Stimulated activated CD4-positive, alpha-beta T cell treated with anti-CD3 and anti-CD28 coated beads, Interleukin-15, amount 100 ng/mL, for 24 hours (primary cell): ENCODE measurements around the gene KRTAP10-6.
"Not testable (repeated sequence)": the region's sequence is repeated elsewhere in the genome, so short reads cannot be mapped to it uniquely, and the experiment has no call there.

Source experiments
- DNase-seq: peaks from one replicate; pipeline ENCODE4 v3.0.0-alpha.2; 2020

Gene KRTAP10-6

GRCh38 chr21:44617071-44617501 lies 24.8 kb upstream of the KRTAP10-6 start:
- no peak for DNase-seq

DNA sequence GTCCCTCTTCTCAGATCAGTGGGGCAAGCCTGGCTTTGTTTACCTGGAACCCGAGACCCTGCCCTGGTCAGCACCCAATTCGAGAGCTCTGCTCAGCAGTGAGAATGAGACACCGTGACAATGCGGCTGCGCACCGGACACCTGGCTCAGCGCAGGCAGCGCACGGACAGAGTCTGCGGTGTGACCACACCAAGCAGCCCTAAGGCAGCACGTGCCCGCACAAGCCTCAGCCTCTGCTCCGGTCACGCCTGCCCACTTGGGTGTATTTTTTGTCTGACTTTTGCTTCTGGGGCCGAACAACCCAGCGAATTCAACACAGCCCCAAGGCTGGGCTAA lies 24.3 kb upstream of the KRTAP10-6 start:
- DNase-seq, result no peak

GRCh38 chr21:44615911-44616590 lies 23.7 kb upstream of the KRTAP10-6 start:
- DNase-seq, result no peak

DNA sequence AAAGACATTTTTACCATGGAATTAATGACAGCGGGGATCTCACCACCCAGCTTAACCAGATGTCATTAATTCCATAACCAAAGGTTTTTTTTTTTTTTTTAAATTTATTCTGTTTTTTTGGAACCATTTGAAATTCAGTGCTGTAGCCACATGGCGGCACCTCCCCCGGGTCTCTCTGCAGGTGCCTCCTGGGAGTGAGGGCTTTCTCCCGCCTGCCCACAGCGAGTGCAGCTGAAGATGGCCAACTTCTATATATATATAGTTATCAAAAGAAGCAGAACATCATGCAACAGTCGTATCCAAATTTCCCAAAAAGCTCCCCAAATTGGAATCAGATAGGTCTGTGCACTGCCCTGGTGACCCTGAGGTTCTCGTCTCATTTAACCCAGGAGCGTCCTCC lies 23.2 kb upstream of the KRTAP10-6 start:
- DNase-seq, result no peak

GRCh38 chr21:44614961-44615391 lies 22.7 kb upstream of the KRTAP10-6 start:
- no peak for DNase-seq

DNA sequence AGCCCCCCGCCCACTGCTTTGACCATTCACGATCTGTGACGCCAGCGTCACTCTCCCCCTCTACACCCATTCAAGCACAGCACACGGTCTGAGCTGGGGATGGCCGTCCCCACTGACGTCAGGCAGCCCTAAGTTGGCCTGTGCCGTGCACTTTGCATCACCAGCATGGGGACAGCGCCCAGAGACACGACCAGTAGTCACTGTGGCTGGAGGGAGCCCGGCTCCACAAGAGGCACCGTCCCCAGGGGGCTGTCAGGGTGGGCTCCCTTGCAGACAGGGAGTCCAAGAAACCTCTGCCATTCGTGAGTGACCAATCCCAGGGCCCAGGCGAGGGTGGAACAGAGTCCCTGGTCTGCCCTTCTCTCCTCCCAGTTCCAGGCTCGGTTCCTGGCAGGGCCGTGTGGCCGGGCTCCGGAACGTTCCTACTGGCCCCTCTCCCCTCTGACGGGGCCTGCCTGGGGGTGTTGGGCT lies 21.9 kb upstream of the KRTAP10-6 start:
- DNase-seq, result no peak

- no peak for DNase-seq
Observed at GRCh38 chr21:44613386-44614155, 21.3 kb upstream of the KRTAP10-6 start.

DNA sequence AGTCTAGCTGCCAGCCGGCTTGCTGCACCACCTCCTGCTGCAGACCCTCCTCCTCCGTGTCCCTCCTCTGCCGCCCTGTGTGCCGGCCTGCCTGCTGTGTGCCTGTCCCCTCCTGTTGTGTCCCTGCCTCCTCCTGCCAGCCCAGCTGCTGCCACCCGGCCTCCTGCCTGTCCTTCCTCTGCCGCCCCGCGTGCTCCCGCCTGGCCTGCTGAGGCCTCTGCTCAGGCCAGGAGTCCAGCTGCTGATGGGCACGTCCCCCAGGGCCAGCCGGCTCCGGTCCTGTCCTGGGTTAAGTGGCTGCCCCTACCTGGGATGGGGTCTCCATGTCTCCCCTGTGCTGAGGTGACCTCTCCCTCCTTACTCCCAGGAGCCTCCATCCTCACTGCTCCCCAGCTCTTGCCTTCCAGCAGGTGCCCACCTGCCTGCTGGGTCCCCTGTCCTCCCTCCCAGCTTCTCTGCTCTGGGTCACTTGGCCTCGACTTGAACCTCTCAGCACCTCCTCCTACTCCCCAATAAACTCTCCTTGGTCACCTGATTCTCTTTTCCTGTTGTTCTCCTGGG lies 20.4 kb upstream of the KRTAP10-6 start:
- DNase-seq, result no peak

GRCh38 chr21:44612029-44612486 lies 19.8 kb upstream of the KRTAP10-6 start, which contains the start of gene KRTAP10-8:
KRTAP10-8 (plus strand) TSS chr21:44612079; CDS start chr21:44612101, 22 bp downstream.
- DNase-seq, result no peak

GRCh38 chr21:44611551-44611950 lies 19.2 kb upstream of the KRTAP10-6 start:
- no peak for DNase-seq

- DNase-seq, result not testable (repeated sequence)
Observed at GRCh38 chr21:44610157-44610843, 18.0 kb upstream of the KRTAP10-6 start.

- DNase-seq, result no peak
Observed at GRCh38 chr21:44609193-44609592, 16.9 kb upstream of the KRTAP10-6 start.

DNA sequence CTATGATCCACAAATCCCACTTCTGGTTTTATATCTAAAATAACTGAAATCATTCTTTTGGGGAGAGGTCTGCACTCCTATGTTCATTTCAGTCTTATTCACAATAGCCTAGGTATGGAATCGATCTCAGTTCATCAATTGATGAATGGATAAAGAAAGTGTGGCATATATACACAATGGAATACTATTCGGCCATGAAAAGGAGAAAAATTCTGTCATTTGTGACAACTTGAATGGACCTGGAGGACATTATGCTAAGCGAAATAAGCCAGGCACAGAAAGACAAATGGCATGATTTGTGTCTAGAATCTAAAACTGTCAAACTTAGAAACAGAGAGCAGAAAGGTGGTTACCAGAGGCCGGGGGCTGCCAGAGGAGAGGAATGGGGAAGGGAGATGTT lies 14.2 kb upstream of the KRTAP10-6 start:
- DNase-seq, result no peak

GRCh38 chr21:44603911-44604310 lies 11.6 kb upstream of the KRTAP10-6 start:
- DNase-seq, result no peak

DNA sequence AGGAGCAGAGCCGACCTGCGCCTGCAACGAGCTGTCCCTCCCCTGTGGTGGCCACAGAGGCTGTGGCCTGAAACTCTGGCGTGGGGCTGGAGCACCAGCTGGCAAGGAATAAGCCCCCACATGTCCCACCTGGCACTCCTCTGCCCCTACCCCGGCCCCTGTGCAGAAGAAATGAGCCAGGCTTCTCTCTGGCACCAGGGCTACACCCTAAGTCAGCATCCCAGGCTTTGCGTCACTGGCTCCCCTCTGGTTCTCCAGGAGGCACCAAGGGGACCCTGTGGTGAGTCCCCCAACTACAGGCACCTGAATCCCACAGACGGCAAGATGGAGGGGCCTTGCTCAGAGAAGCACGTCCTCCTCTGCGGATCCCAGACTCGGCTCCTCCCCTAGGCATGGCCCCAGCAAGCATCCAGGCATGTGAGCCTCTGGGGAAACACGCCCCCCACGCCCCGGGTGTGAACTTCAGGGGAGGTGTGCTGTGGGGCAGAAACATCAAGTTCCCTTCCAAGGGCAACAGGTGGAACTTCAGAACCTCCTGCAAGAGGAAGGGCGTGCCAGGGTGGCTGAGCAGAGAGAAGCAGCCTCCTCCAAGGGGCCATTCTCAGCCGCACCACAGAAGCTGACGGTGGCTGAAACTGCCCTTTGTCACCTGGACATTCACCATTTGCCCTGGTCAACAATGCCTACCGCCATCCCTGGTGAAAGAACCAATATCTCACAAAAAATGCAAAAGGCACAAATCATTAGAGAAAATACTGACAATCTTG lies 11.0 kb upstream of the KRTAP10-6 start:
- no peak for DNase-seq

- no peak for DNase-seq
Observed at GRCh38 chr21:44602463-44602850, 10.2 kb upstream of the KRTAP10-6 start.

- no peak for DNase-seq
Observed at GRCh38 chr21:44601596-44602462, 9.5 kb upstream of the KRTAP10-6 start.

DNA sequence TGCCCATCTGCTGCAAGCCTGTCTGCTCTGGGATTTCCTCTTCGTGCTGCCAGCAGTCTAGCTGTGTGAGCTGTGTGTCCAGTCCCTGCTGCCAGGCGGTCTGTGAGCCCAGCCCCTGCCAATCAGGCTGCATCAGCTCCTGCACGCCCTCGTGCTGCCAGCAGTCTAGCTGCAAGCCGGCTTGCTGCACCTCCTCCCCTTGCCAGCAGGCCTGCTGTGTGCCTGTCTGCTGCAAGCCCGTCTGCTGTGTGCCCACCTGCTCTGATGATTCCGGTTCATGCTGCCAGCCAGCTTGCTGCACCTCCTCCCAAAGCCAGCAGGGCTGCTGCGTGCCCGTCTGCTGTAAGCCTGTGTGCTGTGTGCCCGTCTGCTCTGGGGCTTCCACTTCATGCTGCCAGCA lies 8.8 kb upstream of the KRTAP10-6 start:
- not testable (repeated sequence) for DNase-seq

- DNase-seq, result not testable (repeated sequence)
Observed at GRCh38 chr21:44600118-44600978, 8.0 kb upstream of the KRTAP10-6 start, which contains the start of gene KRTAP10-7. KRTAP10-7 (plus strand) TSS chr21:44600597; CDS start chr21:44600622, 25 bp downstream.
